ENCODE results near the gene LIMS2.

DNA sequence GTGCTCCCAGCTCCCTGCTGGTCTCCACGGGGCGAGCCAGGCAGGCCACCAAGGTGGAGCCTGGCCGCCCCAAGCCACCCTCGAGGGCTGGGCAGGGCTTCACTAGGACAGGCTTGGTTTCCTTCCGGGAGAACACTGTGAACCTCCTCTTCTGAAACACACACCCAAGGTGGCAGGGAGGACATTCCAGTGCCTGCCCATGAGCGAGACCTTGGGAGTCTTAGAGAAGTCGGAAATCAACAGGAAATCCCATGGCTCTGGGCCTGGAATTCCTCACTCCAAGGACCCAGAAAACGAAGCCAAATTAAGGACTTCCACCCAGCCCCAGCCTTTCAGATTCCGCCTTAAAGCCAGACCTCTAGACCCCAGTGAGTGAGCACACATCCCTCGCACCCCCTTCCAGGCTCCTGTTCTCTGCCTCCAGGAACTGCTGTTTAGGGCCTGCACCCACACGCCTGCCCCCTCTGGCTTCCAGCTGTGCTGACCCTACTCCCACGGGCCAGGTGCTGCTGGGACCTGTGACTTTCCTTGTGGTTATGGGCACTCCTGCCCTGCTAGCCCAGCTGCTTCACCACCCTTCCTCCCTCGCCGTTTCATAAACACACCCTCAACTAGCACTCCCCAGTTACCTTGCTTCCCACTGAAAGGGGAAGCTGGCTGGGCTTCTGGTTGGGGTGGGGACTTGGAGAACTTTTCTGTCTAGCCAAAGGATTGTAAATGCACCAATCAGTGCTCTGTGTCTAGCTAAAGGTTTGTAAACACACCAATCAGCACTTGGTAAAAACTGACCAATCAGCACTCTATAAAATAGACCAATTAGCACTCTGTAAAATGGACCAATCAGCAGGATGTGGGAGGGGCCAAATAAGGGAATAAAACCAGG lies 15.7 kb downstream of the LIMS2 start:
- TF ChIP-seq, protein P1, sequence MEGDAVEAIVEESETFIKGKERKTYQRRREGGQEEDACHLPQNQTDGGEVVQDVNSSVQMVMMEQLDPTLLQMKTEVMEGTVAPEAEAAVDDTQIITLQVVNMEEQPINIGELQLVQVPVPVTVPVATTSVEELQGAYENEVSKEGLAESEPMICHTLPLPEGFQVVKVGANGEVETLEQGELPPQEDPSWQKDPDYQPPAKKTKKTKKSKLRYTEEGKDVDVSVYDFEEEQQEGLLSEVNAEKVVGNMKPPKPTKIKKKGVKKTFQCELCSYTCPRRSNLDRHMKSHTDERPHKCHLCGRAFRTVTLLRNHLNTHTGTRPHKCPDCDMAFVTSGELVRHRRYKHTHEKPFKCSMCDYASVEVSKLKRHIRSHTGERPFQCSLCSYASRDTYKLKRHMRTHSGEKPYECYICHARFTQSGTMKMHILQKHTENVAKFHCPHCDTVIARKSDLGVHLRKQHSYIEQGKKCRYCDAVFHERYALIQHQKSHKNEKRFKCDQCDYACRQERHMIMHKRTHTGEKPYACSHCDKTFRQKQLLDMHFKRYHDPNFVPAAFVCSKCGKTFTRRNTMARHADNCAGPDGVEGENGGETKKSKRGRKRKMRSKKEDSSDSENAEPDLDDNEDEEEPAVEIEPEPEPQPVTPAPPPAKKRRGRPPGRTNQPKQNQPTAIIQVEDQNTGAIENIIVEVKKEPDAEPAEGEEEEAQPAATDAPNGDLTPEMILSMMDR (IDR thresholded peaks at IDR 0.05; ENCODE audit: low read depth, low read length) = no peak
- no peak for TF ChIP-seq EZH2phosphoT487 (IDR thresholded peaks at IDR 0.05; ENCODE audit: low read depth)

Measured in OCI-LY3 (cell line).